H1 (cell line): ENCODE results near the gene HYAL1. TPM values are rescaled to one million over a fixed set of nuclear protein-coding genes. Genes with fewer than 3 reads are reported as not detected.

Experiments used
- CTCF ChIA-PET: fragments of 300-600 bp; sonication (Branson Sonifier 250); formaldehyde crosslinking; loops from one replicate; lab custom pipeline; 2021; ENCODE audit not compliant: partially characterized antibody; lab: Charles Lee
- POLR2A ChIA-PET: fragments of 300-600 bp; sonication (Branson Sonifier 250); formaldehyde crosslinking; loops from one replicate; lab custom pipeline; 2021; ENCODE audit warnings: inconsistent platforms; ENCODE audit not compliant: partially characterized antibody; lab: Charles Lee
- DNase-seq, 2 experiments: peaks; one replicate each; pipeline versions ENCODE4 v3.0.0 to v3.0.0-alpha.2; 2010 to 2022; ENCODE audit warnings: low spot score in 2 of 2, low read depth in 1 of 2, mixed read lengths in 1 of 2
- FAIRE-seq: peaks from 2 replicates; lab custom pipeline; 2011; peaks lifted over from hg19 to GRCh38; lab: Jason Lieb, UNC
- H2AFZ ChIP-seq: 2 replicates; pipeline ENCODE4 v1.8.1; 2012; ENCODE audit warnings: low read length, inconsistent platforms
- H2AK5ac ChIP-seq: 2 replicates; pipeline ENCODE4 v1.6.1; 2013; ENCODE audit warnings: low read depth, low read length
- H2BK120ac ChIP-seq: replicated peaks from 2 replicates; pipeline ENCODE3; 2013; ENCODE audit warnings: low read depth, low read length, inconsistent platforms
- H2BK12ac ChIP-seq: 2 replicates; pipeline ENCODE4 v1.6.1; 2013; ENCODE audit warnings: low read depth, low read length
- H2BK15ac ChIP-seq: 2 replicates; pipeline ENCODE4 v1.6.1; 2013; ENCODE audit warnings: low read length
- H2BK20ac ChIP-seq: 2 replicates; pipeline ENCODE4 v1.6.1; 2013; ENCODE audit warnings: low read length
- H2BK5ac ChIP-seq: 2 replicates; pipeline ENCODE4 v1.6.1; 2013; ENCODE audit warnings: low read depth, low read length
- H3K14ac ChIP-seq: 2 replicates; pipeline ENCODE4 v1.6.1; 2013; ENCODE audit warnings: inconsistent platforms; ENCODE audit not compliant: insufficient read length
- H3K18ac ChIP-seq: 2 replicates; pipeline ENCODE4 v1.6.1; 2013; ENCODE audit warnings: low read length; ENCODE audit errors: extremely low read depth
- H3K23ac ChIP-seq: 2 replicates; pipeline ENCODE4 v1.6.1; 2013; ENCODE audit warnings: inconsistent platforms; ENCODE audit not compliant: insufficient read length
- H3K23me2 ChIP-seq: 2 replicates; pipeline ENCODE4 v1.6.1; 2013; ENCODE audit warnings: low read depth, low read length
- H3K27ac ChIP-seq: 2 replicates; pipeline ENCODE4 v1.6.1; 2011; ENCODE audit warnings: low read depth, low read length, inconsistent platforms
- H3K27me3 ChIP-seq, 4 experiments: replicated peaks in 1 of 4; 1 replicate in 1 of 4; 2 replicates in 3 of 4; pipeline versions ENCODE4 v1.6.1 to v1.8.1; 2011 to 2013; ENCODE audit warnings: low read length in 3 of 4, mild to moderate bottlenecking in 3 of 4, inconsistent platforms in 2 of 4, mixed read lengths in 2 of 4, moderate library complexity in 1 of 4; ENCODE audit not compliant: control insufficient read depth in 3 of 4, insufficient read depth in 3 of 4; ENCODE audit errors: extremely low read depth in 1 of 4
- H3K36me3 ChIP-seq, 4 experiments: 2 replicates each; pipeline versions ENCODE4 v1.6.1 to v1.8.1; 2011 to 2013; ENCODE audit warnings: mild to moderate bottlenecking in 4 of 4, low read length in 3 of 4, moderate library complexity in 2 of 4, control low read depth in 1 of 4, inconsistent platforms in 1 of 4; ENCODE audit not compliant: insufficient read depth in 4 of 4, control insufficient read depth in 2 of 4
- H3K4ac ChIP-seq: replicated peaks from 2 replicates; pipeline ENCODE3; 2013; ENCODE audit warnings: low read length, low read depth, mixed read lengths, inconsistent platforms; ENCODE audit not compliant: insufficient read length
- H3K4me1 ChIP-seq, 4 experiments: replicated peaks in 1 of 4; 1 replicate in 1 of 4; 2 replicates in 3 of 4; pipeline versions ENCODE4 v1.6.1 to v1.8.1; 2011 to 2013; ENCODE audit warnings: low read length in 3 of 4, inconsistent platforms in 2 of 4, mixed read lengths in 1 of 4; ENCODE audit not compliant: insufficient read depth in 4 of 4, control insufficient read depth in 3 of 4
- H3K4me2 ChIP-seq, 2 experiments: 2 replicates each; pipeline versions ENCODE4 v1.6.1 to v1.8.1; 2011 to 2013; ENCODE audit warnings: low read depth in 2 of 2, low read length in 2 of 2, control low read depth in 1 of 2, inconsistent platforms in 1 of 2, mild to moderate bottlenecking in 1 of 2; ENCODE audit not compliant: insufficient read depth in 1 of 2
- H3K4me3 ChIP-seq, 4 experiments: fragments of 200-600, 300-600 bp in 1 of 4; sonication (generic), shearing (Covaris generic), sonication (Bioruptor Twin) in 1 of 4; 2 replicates each; pipeline versions ENCODE4 v1.5.1 to v1.8.1; 2011 to 2016; ENCODE audit warnings: low read length in 4 of 4, low read depth in 3 of 4, control low read depth in 2 of 4, inconsistent platforms in 2 of 4, mild to moderate bottlenecking in 2 of 4, mixed read lengths in 1 of 4, moderate library complexity in 1 of 4; ENCODE audit not compliant: insufficient read depth in 2 of 4; ENCODE audit errors: extremely low read depth in 1 of 4
- H3K56ac ChIP-seq: replicated peaks from 2 replicates; pipeline ENCODE3; 2013; ENCODE audit warnings: low read depth, mild to moderate bottlenecking, mixed read lengths, low read length, inconsistent platforms; ENCODE audit not compliant: insufficient read length
- H3K79me1 ChIP-seq: 2 replicates; pipeline ENCODE4 v1.6.1; 2013; ENCODE audit warnings: low read depth, low read length, control low read depth
- H3K79me2 ChIP-seq, 2 experiments: 2 replicates each; pipeline versions ENCODE4 v1.6.1 to v1.8.1; 2012 to 2013; ENCODE audit warnings: low read length in 2 of 2, mild to moderate bottlenecking in 2 of 2, inconsistent platforms in 1 of 2; ENCODE audit not compliant: insufficient read depth in 2 of 2, control insufficient read depth in 1 of 2
- H3K9ac ChIP-seq, 4 experiments: replicated peaks in 1 of 4; 1 replicate in 1 of 4; 2 replicates in 3 of 4; pipeline versions ENCODE4 v1.6.1 to v1.8.1; 2011 to 2013; ENCODE audit warnings: low read depth in 3 of 4, low read length in 3 of 4, control low read depth in 2 of 4, mild to moderate bottlenecking in 2 of 4, moderate library complexity in 2 of 4, inconsistent platforms in 1 of 4; ENCODE audit errors: extremely low read depth in 1 of 4
- H3K9me3 ChIP-seq, 2 experiments: 2 replicates each; pipeline versions ENCODE4 v1.6.1 to v1.8.1; 2012 to 2013; ENCODE audit warnings: mild to moderate bottlenecking in 2 of 2, moderate library complexity in 2 of 2, control low read depth in 1 of 2, inconsistent platforms in 1 of 2, low read depth in 1 of 2, low read length in 1 of 2, mixed read lengths in 1 of 2; ENCODE audit not compliant: insufficient read depth in 2 of 2
- H4K20me1 ChIP-seq, 2 experiments: replicated peaks in 1 of 2; 2 replicates each; pipeline versions ENCODE3 to v1.8.1; 2011 to 2013; ENCODE audit warnings: inconsistent platforms in 2 of 2, low read length in 2 of 2, mild to moderate bottlenecking in 1 of 2; ENCODE audit not compliant: insufficient read depth in 2 of 2, control insufficient read depth in 1 of 2
- H4K5ac ChIP-seq: 2 replicates; pipeline ENCODE4 v1.6.1; 2013; ENCODE audit warnings: low read length, low read depth, mixed read lengths, inconsistent platforms; ENCODE audit not compliant: insufficient read length
- H4K8ac ChIP-seq: 2 replicates; pipeline ENCODE4 v1.8.0; 2013; ENCODE audit warnings: mild to moderate bottlenecking, moderate library complexity, low read length, inconsistent platforms; ENCODE audit not compliant: insufficient read depth; ENCODE audit errors: extremely low read depth
- H4K91ac ChIP-seq: replicated peaks from 2 replicates; pipeline ENCODE3; 2013; ENCODE audit warnings: low read length, mixed read lengths, inconsistent platforms; ENCODE audit not compliant: insufficient read length
- ASH2L ChIP-seq: fragments of 200-600, 300-600 bp; sonication (generic); IDR thresholded peaks from one replicate; pipeline ENCODE4 v1.7.1; 2017; ENCODE audit warnings: low read length
- ATF3 ChIP-seq: IDR thresholded peaks from 2 replicates; pipeline ENCODE4 v1.6.1; 2011; ENCODE audit warnings: low read depth, mild to moderate bottlenecking, low read length; ENCODE audit not compliant: insufficient read depth
- BCL11A ChIP-seq, 2 experiments: IDR thresholded peaks; one replicate each; pipeline ENCODE4 v1.6.1; 2011; ENCODE audit warnings: low read depth in 2 of 2, low read length in 2 of 2, mild to moderate bottlenecking in 2 of 2
- E2F6 ChIP-seq: IDR thresholded peaks from 2 replicates; pipeline ENCODE4 v1.6.1; 2012; ENCODE audit warnings: inconsistent platforms
- NRF1 ChIP-seq: IDR thresholded peaks from 2 replicates; pipeline ENCODE4 v1.6.1; 2011; ENCODE audit warnings: mild to moderate bottlenecking, low read depth, low read length, improper control_type of control experiment
- RBBP5 ChIP-seq: IDR thresholded peaks from 2 replicates; pipeline ENCODE4 v1.7.1; 2012; ENCODE audit warnings: low read depth, mild to moderate bottlenecking, inconsistent platforms, low read length, moderate library complexity, borderline replicate concordance
- SAP30 ChIP-seq: fragments of 300-600 bp; sonication (generic); IDR thresholded peaks from 2 replicates; pipeline ENCODE4 v1.7.1; 2012; ENCODE audit warnings: low read length, moderate library complexity, mild to moderate bottlenecking, inconsistent platforms; ENCODE audit not compliant: insufficient read depth, insufficient replicate concordance
- SP2 ChIP-seq: IDR thresholded peaks from 2 replicates; pipeline ENCODE4 v1.6.1; 2012; ENCODE audit warnings: mild to moderate bottlenecking, low read length, inconsistent platforms
- SRF ChIP-seq: IDR thresholded peaks from 2 replicates; pipeline ENCODE4 v1.6.1; 2011; ENCODE audit warnings: mild to moderate bottlenecking, low read depth, low read length, moderate library complexity
- TAF7 ChIP-seq: optimal IDR thresholded peaks from 2 replicates; pipeline ENCODE3; 2011; ENCODE audit warnings: low read depth, mild to moderate bottlenecking, inconsistent platforms, low read length, moderate library complexity, borderline replicate concordance
- WGBS, 2 experiments: shearing (Covaris generic) in 1 of 2; methylation state at CpG; one replicate each; pipeline versions ENCODE4 v1.1.6 to v1.1.7; 2013 to 2015; ENCODE audit warnings: low lambda C conversion rate in 2 of 2, mixed read lengths in 2 of 2, inconsistent platforms in 1 of 2, low coverage in 1 of 2, missing lambda C conversion rate in 1 of 2; ENCODE audit not compliant: insufficient replicate concordance in 2 of 2, insufficient coverage in 1 of 2, insufficient read length in 1 of 2; ENCODE audit errors: extremely low coverage in 1 of 2, missing lambda C conversion rate in 1 of 2; 5-methylcytosine and 5-hydroxymethylcytosine counted together
- polyA plus RNA-seq, 7 experiments: library from polyadenylated mRNA; depleted of rRNA in 3 of 7; stranded (reverse) in 5 of 7; unstranded in 2 of 7; fragments of >200 nt in 5 of 7; fragments of 200-250 nt in 2 of 7; gene quantifications; 1 replicate in 5 of 7; 2 replicates in 1 of 7; 4 replicates in 1 of 7; pipeline versions ENCODE4 v1.2.1 to v1.2.3, GENCODE V29; 2011 to 2013; ENCODE audit warnings: missing spikeins in 2 of 7, mixed read lengths in 2 of 7
- total RNA-seq: library from RNA; stranded (reverse); fragmentation: NEBNext Ultra II Directional; extraction: Animal tissue kit (Norgen Biotek cat#: 25700); gene quantifications from 2 replicates; pipeline ENCODE4 v1.2.1, GENCODE V29; 2021

The HYAL1 gene
- total and polyA plus RNA-seq, 2 of the 8 experiments (the other 6 are each of a cell fraction or from before 2014, with no cell fraction given): 2.0 to 5.4 TPM

GRCh38 chr3:50295553-50296431 is 7.6 kb downstream of the HYAL1 start:
- Histone ChIP-seq H3K36me3 (no peaks in the 10 kb centered on the region), H2BK12ac (no peak overlapping the region), H3K27ac (no peak overlapping the region), H3K4me1 (peaks cover 0 to 22% (median 9%) of the 10 kb centered on the region in 4 experiments; a peak in 5 of 7 replicates), H3K4ac (no peak overlapping the region), H3K4me3 (no peak overlapping the region), H3K9me3 (no peaks in the 10 kb centered on the region), H3K79me1 (peaks cover 3% of the 10 kb centered on the region; the same call in 1 of the 2 replicates), H4K5ac (no peak overlapping the region), H2BK20ac (no peak overlapping the region), H2BK120ac (no peak overlapping the region), H2BK5ac (no peak overlapping the region), H4K91ac (no peak overlapping the region), H2AK5ac (no peak overlapping the region), H3K23me2 (peaks cover 15% of the 10 kb centered on the region), H3K9ac (no peak overlapping the region), H3K27me3 (no peaks in the 10 kb centered on the region; a peak in 1 of 7 replicates), H3K18ac (no peak overlapping the region), H3K79me2 (peaks cover 0 to 11% of the 10 kb centered on the region in 2 experiments; a peak in 3 of 4 replicates), H2BK15ac (no peak overlapping the region), H3K56ac (no peak overlapping the region), H3K4me2 (no peak overlapping the region), H4K8ac (no peak overlapping the region), H3K14ac (no peak overlapping the region), H2AFZ (no peak overlapping the region), H4K20me1 (peaks cover 0 to 2% of the 10 kb centered on the region in 2 experiments), H3K23ac (no peak overlapping the region)
- POLR2A ChIA-PET: interaction anchor here (0.9 to 1.5 kb wide), 9 partner anchors 12 to 55 kb away, joined by 3 to 5 read pairs (median 3); partner anchors contain the start of gene HYAL2
- DNase-seq (no peak), FAIRE-seq (no peak)
- 85% methylated on average over 8 of the region's 8 CpGs; no CpG with 5 or more reads in 1 of the 2 experiments for WGBS, 2 experiments
- CTCF ChIA-PET: interaction anchor here (0.5 to 3.0 kb wide), 12 partner anchors 11 to 623 kb away, joined by 3 to 16 read pairs (median 3); partner anchors contain the start of gene HYAL2
- TF ChIP-seq NRF1 (no peak), E2F6 (no peak), SRF (no peak), RBBP5 (no peak), ATF3 (no peak), TAF7 (no peak), SP2 (no peak), ASH2L (no peak), BCL11A (IDR thresholded peaks at IDR 0.05; ENCODE audit: low read depth in 2 of 2, low read length in 2 of 2) (no peak), SAP30 (no peak)
